ENCODE results near the gene PTPN23. TPM values are rescaled to one million over a fixed set of nuclear protein-coding genes. Genes with fewer than 3 reads are reported as not detected.

PTPN23 gene
- total and polyA plus RNA-seq, 10 donors, result 5.0 to 195 (median 39.9) TPM

GRCh38 chr3:47374587-47374986 lies 6.2 kb upstream of the PTPN23 start:
- no peaks in the 10 kb centered on the region for H3K36me3 ChIP-seq
- H3K4me1 ChIP-seq, result peaks cover 10 to 48% (median 24%) of the 10 kb centered on the region in 6 donors
- H3K27ac ChIP-seq, result no peak overlapping the region
- TF ChIP-seq POLR2A (IDR thresholded peaks at IDR 0.05) (no peak), POLR2AphosphoS5 (IDR thresholded peaks at IDR 0.05) (no peak), CTCF (IDR thresholded peaks at IDR 0.05 in 8 of 11, conservative IDR thresholded peaks at IDR 0.05 in 3 of 11) (no peak)
- DNase-seq, result peak; percentile 4
- H3K4me3 ChIP-seq, result no peak overlapping the region
- peaks cover 0 to 11% (median 0%) of the 10 kb centered on the region in 7 donors for H3K27me3 ChIP-seq (replicated peaks in 1 of 7)
- H3K9me3 ChIP-seq, result no peaks in the 10 kb centered on the region
- intact Hi-C loops (cut with DNase I; ENCODE audit: low total_unique reads), result no loop called here

- Histone ChIP-seq H3K9me3 (no peaks in the 10 kb centered on the region), H3K27me3 (replicated peaks in 1 of 7) (peaks cover 0 to 5% (median 0%) of the 10 kb centered on the region in 7 donors), H3K27ac (no peak overlapping the region), H3K4me3 (no peak overlapping the region), H3K4me1 (peaks cover 13 to 48% (median 26%) of the 10 kb centered on the region in 6 donors), H3K36me3 (no peaks in the 10 kb centered on the region)
- TF ChIP-seq POLR2AphosphoS5 (IDR thresholded peaks at IDR 0.05) (no peak), CTCF (IDR thresholded peaks at IDR 0.05 in 8 of 11, conservative IDR thresholded peaks at IDR 0.05 in 3 of 11) (no peak), POLR2A (IDR thresholded peaks at IDR 0.05) (no peak)
- no peak for DNase-seq
- WGBS, 5 donors, result 80 to 90% (median 86%) methylated on average over 3 of the region's 3 CpGs
- intact Hi-C loops (cut with DNase I; ENCODE audit: low total_unique reads), result no loop called here
Measured at GRCh38 chr3:47376393-47376792, 4.4 kb upstream of the PTPN23 start.

GRCh38 chr3:47377186-47377585 lies 3.6 kb upstream of the PTPN23 start:
- TF ChIP-seq POLR2AphosphoS5 (IDR thresholded peaks at IDR 0.05) (no peak), POLR2A (IDR thresholded peaks at IDR 0.05) (no peak), CTCF (IDR thresholded peaks at IDR 0.05 in 8 of 11, conservative IDR thresholded peaks at IDR 0.05 in 3 of 11) (no peak)
- 68 to 85% (median 74%) methylated on average over 2 of the region's 2 CpGs for WGBS, 5 donors
- intact Hi-C loops (cut with DNase I; ENCODE audit: low total_unique reads), result no loop called here

GRCh38 chr3:47378869-47379268 lies 2.0 kb upstream of the PTPN23 start:
- Histone ChIP-seq H3K9me3 (no peaks in the 10 kb centered on the region), H3K27ac (no peak overlapping the region), H3K27me3 (replicated peaks in 1 of 7) (no peaks in the 10 kb centered on the region), H3K4me3 (no peak overlapping the region), H3K36me3 (peaks cover 0 to 10% (median 0%) of the 10 kb centered on the region in 6 donors), H3K4me1 (peaks cover 18 to 62% (median 45%) of the 10 kb centered on the region in 6 donors)
- TF ChIP-seq POLR2AphosphoS5 (IDR thresholded peaks at IDR 0.05) (no peak), POLR2A (IDR thresholded peaks at IDR 0.05) (no peak), CTCF (IDR thresholded peaks at IDR 0.05 in 8 of 11, conservative IDR thresholded peaks at IDR 0.05 in 3 of 11) (no peak)
- DNase-seq, result no peak
- intact Hi-C loops (cut with DNase I; ENCODE audit: low total_unique reads), result no loop called here

More at GRCh38 chr3:47377186-47377585, 3.6 kb upstream of the PTPN23 start:
- Histone ChIP-seq H3K4me3 (no peak overlapping the region), H3K27ac (peak overlapping the region in 2 of 8 donors; percentile 29 to 30), H3K9me3 (no peaks in the 10 kb centered on the region), H3K27me3 (replicated peaks in 1 of 7) (no peaks in the 10 kb centered on the region), H3K4me1 (peaks cover 18 to 49% (median 33%) of the 10 kb centered on the region in 6 donors), H3K36me3 (no peaks in the 10 kb centered on the region)
- no peak for DNase-seq

Measured in spleen (tissue), 11 donors.